ENCODE data around the gene KRTAP3-3.

- TF ChIP-seq CTCF (IDR thresholded peaks at IDR 0.05) (no peak), EP300 (IDR thresholded peaks at IDR 0.05) (no peak)
These were observed 3.4 kb upstream of the KRTAP3-3 start for GRCh38 chr17:40997361-40997760.
